Vagina (tissue), 2 donors: ENCODE data around the gene SCFD2. TPM values are rescaled to one million over a fixed set of nuclear protein-coding genes. Genes with fewer than 3 reads are reported as not detected.

Experiments used
- DNase-seq, 2 donors: peaks; one replicate each; pipeline ENCODE4 v3.0.0-alpha.2; 2017; ENCODE audit errors: extremely low spot score in 2 of 2
- H3K27ac ChIP-seq: fragments of 200-600 bp; sonication (generic); one replicate; pipeline ENCODE4 v1.5.1; 2019
- H3K27me3 ChIP-seq: fragments of 200-600 bp; sonication (generic); one replicate; pipeline ENCODE4 v1.5.1; 2019
- H3K36me3 ChIP-seq, 2 donors: fragments of 200-600 bp; sonication (generic); one replicate each; pipeline ENCODE4 v1.5.1; 2017 to 2019
- H3K4me1 ChIP-seq: fragments of 200-600 bp; sonication (generic); one replicate; pipeline ENCODE4 v1.5.1; 2019
- H3K4me3 ChIP-seq, 2 donors: fragments of 200-600 bp; sonication (generic); 1 replicate in 1 of 2; 2 replicates in 1 of 2; pipeline ENCODE4 v1.5.1; 2016 to 2019
- H3K9me3 ChIP-seq: fragments of 200-600 bp; sonication (generic); one replicate; pipeline ENCODE4 v1.5.1; 2019
- POLR2A ChIP-seq, 2 donors: fragments of 450-650 bp; IDR thresholded peaks; one replicate each; pipeline ENCODE4 v1.6.1; 2017; ENCODE audit warnings: antibody characterized with exemption in 2 of 2, mild to moderate bottlenecking in 2 of 2, moderate library complexity in 2 of 2
- POLR2AphosphoS5 ChIP-seq, 2 donors: sonication (generic); formaldehyde crosslinking; IDR thresholded peaks; one replicate each; pipeline ENCODE4 v1.9.0; 2017; ENCODE audit warnings: antibody characterized with exemption in 2 of 2, mild to moderate bottlenecking in 2 of 2, low read depth in 1 of 2; ENCODE audit not compliant: insufficient read depth in 1 of 2
- intact Hi-C: fragments of 100-400 bp; cut with DNase I; formaldehyde crosslinking; loops from one replicate; pipeline ENCODE4 v1.15.1; 2023
- total RNA-seq: library from RNA; depleted of rRNA; stranded (reverse); fragments of >200 nt; gene quantifications from one replicate; pipeline ENCODE4 v1.2.3, GENCODE V29; 2016
- TF ChIP-seq, protein P1 (sequence below), 3 experiments: fragments of 450-650 bp in 2 of 3; fragments of 200-600 bp in 1 of 3; sonication (generic) in 1 of 3; IDR thresholded peaks; one replicate each; pipeline ENCODE4 v1.5.1; 2017 to 2019; ENCODE audit warnings: antibody characterized with exemption in 3 of 3, mild to moderate bottlenecking in 2 of 3, moderate library complexity in 2 of 3

The SCFD2 gene
- total RNA-seq, 1 donor from 2014 or later, result 33.1 TPM

DNA sequence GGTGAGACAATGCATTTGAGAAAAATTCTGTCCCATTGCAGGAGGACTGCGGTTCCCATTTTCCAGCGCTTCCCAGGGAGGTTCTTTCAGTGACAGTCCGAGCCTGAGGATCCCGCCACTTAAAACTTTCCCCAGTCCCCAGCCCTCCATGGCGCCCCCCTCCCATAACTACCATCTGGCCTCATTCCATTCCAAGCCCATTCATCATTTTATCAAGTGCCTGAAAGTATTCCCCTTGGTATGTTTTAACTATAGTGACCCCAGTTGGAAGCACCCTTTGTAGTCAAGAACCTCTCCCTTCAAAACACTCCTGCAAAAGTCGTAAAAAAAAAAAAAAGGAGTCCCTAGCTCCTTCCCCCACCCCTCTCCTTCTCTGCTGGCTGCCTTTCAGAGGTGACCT is 502.5 kb downstream of the SCFD2 start:
- H3K27ac ChIP-seq, result no peak overlapping the region
- TF ChIP-seq POLR2AphosphoS5 (IDR thresholded peaks at IDR 0.05; ENCODE audit: insufficient read depth in 1 of 2, low read depth in 1 of 2), result no peak
- TF ChIP-seq POLR2A (IDR thresholded peaks at IDR 0.05), result no peak
- TF ChIP-seq, protein P1, sequence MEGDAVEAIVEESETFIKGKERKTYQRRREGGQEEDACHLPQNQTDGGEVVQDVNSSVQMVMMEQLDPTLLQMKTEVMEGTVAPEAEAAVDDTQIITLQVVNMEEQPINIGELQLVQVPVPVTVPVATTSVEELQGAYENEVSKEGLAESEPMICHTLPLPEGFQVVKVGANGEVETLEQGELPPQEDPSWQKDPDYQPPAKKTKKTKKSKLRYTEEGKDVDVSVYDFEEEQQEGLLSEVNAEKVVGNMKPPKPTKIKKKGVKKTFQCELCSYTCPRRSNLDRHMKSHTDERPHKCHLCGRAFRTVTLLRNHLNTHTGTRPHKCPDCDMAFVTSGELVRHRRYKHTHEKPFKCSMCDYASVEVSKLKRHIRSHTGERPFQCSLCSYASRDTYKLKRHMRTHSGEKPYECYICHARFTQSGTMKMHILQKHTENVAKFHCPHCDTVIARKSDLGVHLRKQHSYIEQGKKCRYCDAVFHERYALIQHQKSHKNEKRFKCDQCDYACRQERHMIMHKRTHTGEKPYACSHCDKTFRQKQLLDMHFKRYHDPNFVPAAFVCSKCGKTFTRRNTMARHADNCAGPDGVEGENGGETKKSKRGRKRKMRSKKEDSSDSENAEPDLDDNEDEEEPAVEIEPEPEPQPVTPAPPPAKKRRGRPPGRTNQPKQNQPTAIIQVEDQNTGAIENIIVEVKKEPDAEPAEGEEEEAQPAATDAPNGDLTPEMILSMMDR (IDR thresholded peaks at IDR 0.05), result no peak

GRCh38 chr4:52862639-52863161 is 503.2 kb downstream of the SCFD2 start:
- peaks cover 35% of the 10 kb centered on the region for H3K4me1 ChIP-seq
- peaks cover 4% of the 10 kb centered on the region for H3K9me3 ChIP-seq
- DNase-seq, result no peak
- H3K27me3 ChIP-seq, result no peaks in the 10 kb centered on the region
- peak overlapping the region; percentile 45 to 51 for H3K4me3 ChIP-seq
- TF ChIP-seq POLR2AphosphoS5 (IDR thresholded peaks at IDR 0.05; ENCODE audit: insufficient read depth in 1 of 2, low read depth in 1 of 2) (no peak), POLR2A (IDR thresholded peaks at IDR 0.05) (no peak)
- TF ChIP-seq, protein P1 (IDR thresholded peaks at IDR 0.05), result no peak
- no peaks in the 10 kb centered on the region for H3K36me3 ChIP-seq
- H3K27ac ChIP-seq, result peak overlapping the region; percentile 2
- intact Hi-C loops, result no loop called here

More for the DNA sequence above, 502.5 kb downstream of the SCFD2 start:
- no peaks in the 10 kb centered on the region for H3K36me3 ChIP-seq
- intact Hi-C loops, result no loop called here
- no peaks in the 10 kb centered on the region for H3K27me3 ChIP-seq
- no peak for DNase-seq
- no peaks in the 10 kb centered on the region for H3K9me3 ChIP-seq
- peaks cover 37% of the 10 kb centered on the region for H3K4me1 ChIP-seq
- H3K4me3 ChIP-seq, result peak overlapping the region; percentile 45 to 51

GRCh38 chr4:52861879-52862616 is 503.8 kb downstream of the SCFD2 start, which contains the start of gene RASL11B:
RASL11B (plus strand) TSS chr4:52862317; CDS start chr4:52862508, 191 bp downstream.
- Histone ChIP-seq H3K27me3 (no peaks in the 10 kb centered on the region), H3K9me3 (peaks cover 4% of the 10 kb centered on the region), H3K27ac (peak within 1 kb of the TSS; percentile 45), H3K4me3 (peak within 1 kb of the TSS; percentile 45 to 51), H3K4me1 (peaks cover 35% of the 10 kb centered on the region), H3K36me3 (no peaks in the 10 kb centered on the region)
- no peak for DNase-seq
- TF ChIP-seq, protein P1 (IDR thresholded peaks at IDR 0.05), result peak in 2 of 3 experiments; percentile 12 to 49
- TF ChIP-seq POLR2AphosphoS5 (IDR thresholded peaks at IDR 0.05; ENCODE audit: insufficient read depth in 1 of 2, low read depth in 1 of 2) (peak in 1 of 2 donors; percentile 80), POLR2A (IDR thresholded peaks at IDR 0.05) (peak in 1 of 2 donors; percentile 62)
- intact Hi-C loops, result no loop called here

DNA sequence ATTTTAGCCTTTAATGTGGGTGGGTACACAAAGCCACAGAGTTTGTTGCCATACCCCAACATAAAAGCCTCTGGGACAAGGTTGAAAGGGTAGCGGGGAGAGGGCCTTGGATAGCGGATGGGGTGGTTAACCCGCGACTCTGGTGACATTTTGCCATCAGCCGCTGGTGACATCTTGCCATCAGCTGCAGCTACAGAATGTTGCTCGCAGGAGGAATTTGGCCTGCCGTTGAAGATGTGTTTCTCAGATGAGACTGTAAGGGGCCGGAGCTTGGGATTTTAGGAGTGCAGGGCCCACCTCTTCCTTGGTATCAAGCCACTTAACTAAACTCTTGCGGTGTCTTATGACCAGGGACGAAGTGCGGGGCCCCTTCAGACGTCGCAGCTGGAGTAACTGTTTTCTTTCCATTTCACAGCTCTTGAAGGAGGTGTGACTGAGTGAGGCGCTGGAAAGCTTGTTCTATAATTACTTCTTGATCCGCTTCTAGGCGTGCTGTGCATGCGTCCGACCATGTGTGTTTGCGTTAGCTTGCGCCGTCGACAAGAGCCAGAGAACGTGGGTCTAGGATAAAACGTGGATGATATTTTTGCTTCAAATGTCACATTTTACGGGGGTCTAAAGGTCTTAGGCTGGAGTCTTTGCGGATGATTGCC is 504.6 kb downstream of the SCFD2 start:
- TF ChIP-seq POLR2A (IDR thresholded peaks at IDR 0.05) (no peak), POLR2AphosphoS5 (IDR thresholded peaks at IDR 0.05; ENCODE audit: insufficient read depth in 1 of 2, low read depth in 1 of 2) (no peak)
- TF ChIP-seq, protein P1 (IDR thresholded peaks at IDR 0.05), result no peak
- H3K4me1 ChIP-seq, result peaks cover 35% of the 10 kb centered on the region
- no peaks in the 10 kb centered on the region for H3K36me3 ChIP-seq
- H3K27ac ChIP-seq, result peak overlapping the region; percentile 45
- peak overlapping the region; percentile 45 to 51 for H3K4me3 ChIP-seq
- no peaks in the 10 kb centered on the region for H3K27me3 ChIP-seq
- no peak for DNase-seq
- H3K9me3 ChIP-seq, result peaks cover 4% of the 10 kb centered on the region
- intact Hi-C loops, result no loop called here
